GM23338 (cell line): Measurements from ENCODE around the gene CD163.

Source experiments
- CTCF ChIP-seq, 2 experiments: fragments of 200-600 bp in 1 of 2; sonication (generic) in 1 of 2; conservative IDR thresholded peaks; 2 replicates each; pipeline versions ENCODE4 v1.5.1 to v1.6.1; 2016 to 2017; ENCODE audit warnings: antibody characterized with exemption in 2 of 2, low read depth in 2 of 2, mild to moderate bottlenecking in 2 of 2, moderate library complexity in 1 of 2
- ETS1 ChIP-seq: IDR thresholded peaks from 2 replicates; pipeline ENCODE4 v1.6.1; 2016; ENCODE audit warnings: antibody characterized with exemption
- EZH2 ChIP-seq: fragments of 200-600 bp; sonication (generic); IDR thresholded peaks from one replicate; pipeline ENCODE4 v1.8.0; 2017; ENCODE audit warnings: antibody characterized with exemption, mild to moderate bottlenecking, low read depth; ENCODE audit not compliant: unreplicated experiment
- EZH2phosphoT487 ChIP-seq: fragments of 200-600 bp; sonication (generic); IDR thresholded peaks from one replicate; pipeline ENCODE4 v1.8.1; 2018; ENCODE audit warnings: antibody characterized with exemption; ENCODE audit not compliant: unreplicated experiment
- JUNB ChIP-seq: IDR thresholded peaks from one replicate; pipeline ENCODE4 v1.6.1; 2016; ENCODE audit warnings: antibody characterized with exemption; ENCODE audit not compliant: unreplicated experiment
- POLR2AphosphoS5 ChIP-seq: IDR thresholded peaks from 2 replicates; pipeline ENCODE4 v1.6.1; 2016; ENCODE audit warnings: antibody characterized with exemption, low read depth
- REST ChIP-seq: IDR thresholded peaks from one replicate; pipeline ENCODE4 v1.6.1; 2018; ENCODE audit warnings: antibody characterized with exemption; ENCODE audit not compliant: unreplicated experiment
- STAT1 ChIP-seq: IDR thresholded peaks from one replicate; pipeline ENCODE4 v1.6.1; 2016; ENCODE audit warnings: antibody characterized with exemption; ENCODE audit not compliant: unreplicated experiment

- no peak for TF ChIP-seq EZH2
- no peak for TF ChIP-seq CTCF (conservative IDR thresholded peaks at IDR 0.05; ENCODE audit: low read depth in 2 of 2)
- TF ChIP-seq POLR2AphosphoS5 = no peak
- no peak for TF ChIP-seq REST
- TF ChIP-seq STAT1 = no peak
- no peak for TF ChIP-seq ETS1
- no peak for TF ChIP-seq EZH2phosphoT487
- TF ChIP-seq JUNB = no peak
These were observed 68.9 kb downstream of the CD163 start for GRCh38 chr12:7434670-7435069.
